Retina (tissue), 1 donor: ENCODE results near the gene SLC1A4.

Source experiments
- DNase-seq: peaks from one replicate; pipeline ENCODE4 v3.0.0-alpha.2; 2016

The SLC1A4 gene

DNA sequence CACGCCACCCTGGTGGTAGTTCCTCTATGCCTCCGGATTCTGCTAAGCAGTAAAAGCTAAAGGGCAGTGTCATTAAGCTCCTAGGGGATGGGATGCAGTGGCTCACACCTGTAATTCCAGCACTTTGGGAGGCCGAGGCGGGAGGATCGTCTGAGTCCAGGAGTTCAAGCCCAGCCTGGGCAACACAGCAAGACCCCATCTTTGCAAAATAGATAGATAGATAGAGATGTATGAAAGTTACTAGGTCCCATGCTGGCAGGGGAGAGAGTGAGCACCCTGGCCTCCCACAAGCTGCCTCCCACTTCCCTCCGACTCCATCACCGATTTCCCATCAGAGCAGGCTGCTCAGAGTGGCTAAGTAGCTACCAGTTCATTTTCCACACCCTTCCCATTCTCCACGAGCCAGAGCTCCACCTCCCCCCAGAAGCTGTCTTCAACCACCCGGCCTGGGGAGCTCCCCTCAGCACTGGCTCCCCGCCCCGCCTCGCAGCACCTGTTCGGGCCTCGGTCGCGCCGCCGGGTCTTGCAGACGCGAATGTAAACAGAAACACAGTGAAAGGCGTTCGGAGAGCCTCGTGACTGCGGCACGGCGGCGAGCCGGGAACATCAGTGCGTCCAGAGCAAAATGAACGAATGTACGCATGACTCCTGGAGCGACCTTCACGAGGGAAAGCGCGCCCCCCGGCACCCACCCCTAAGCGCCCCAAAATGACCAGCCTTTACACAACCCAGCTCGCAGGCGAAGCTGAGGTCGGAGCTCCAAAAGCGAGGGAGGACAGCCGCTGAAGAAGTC is 66.4 kb downstream of the SLC1A4 start:
- no peak for DNase-seq

DNA sequence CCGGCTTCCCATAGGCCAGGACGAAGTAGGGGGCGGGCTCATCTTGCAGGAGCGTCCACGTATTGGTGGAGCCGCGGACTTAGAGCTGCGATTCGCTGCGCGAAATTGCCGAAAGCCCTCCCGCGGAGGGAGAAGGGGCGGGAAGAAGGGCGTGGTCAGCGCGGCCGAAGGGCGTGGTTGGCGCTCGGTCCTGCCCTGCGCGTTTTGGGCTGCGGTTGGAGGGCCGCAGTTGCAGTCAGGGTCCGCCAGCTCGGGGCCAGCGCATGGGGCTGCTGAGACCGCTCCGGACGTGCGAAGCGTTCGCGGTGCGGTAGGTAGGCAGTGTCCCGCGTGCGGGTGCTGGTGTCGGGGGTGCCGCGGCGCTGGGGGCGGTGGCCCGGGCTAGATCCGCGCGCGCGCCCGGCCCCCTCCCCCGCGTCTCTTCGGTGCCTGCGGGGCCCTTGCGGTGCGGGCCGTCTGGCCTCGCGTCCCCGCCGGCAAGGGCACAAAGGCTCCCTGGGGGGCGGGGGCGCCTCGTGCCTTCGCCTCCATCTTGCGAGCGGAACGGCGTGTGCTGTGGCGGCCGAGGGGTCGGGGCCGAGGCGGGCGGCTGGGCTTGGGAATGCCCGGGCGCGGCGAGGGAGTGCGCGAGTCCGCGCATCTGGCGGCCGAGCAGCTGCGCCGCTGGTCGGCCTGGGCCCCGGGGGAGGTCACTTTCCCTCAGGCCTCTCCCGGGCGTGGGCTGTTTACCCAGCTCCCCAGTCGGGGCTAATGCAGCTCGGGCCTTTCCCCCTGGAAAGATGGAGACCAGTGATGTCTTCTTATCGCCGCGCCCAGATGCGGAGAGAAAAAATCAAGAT is 67.2 kb downstream of the SLC1A4 start, which contains the start of gene CEP68:
Gene CEP68 (plus strand): TSS at position 202 of the 839 bp plus-strand sequence. CDS start 13,029 bp downstream, outside the sequence.
- peak; percentile 99 for DNase-seq

DNA sequence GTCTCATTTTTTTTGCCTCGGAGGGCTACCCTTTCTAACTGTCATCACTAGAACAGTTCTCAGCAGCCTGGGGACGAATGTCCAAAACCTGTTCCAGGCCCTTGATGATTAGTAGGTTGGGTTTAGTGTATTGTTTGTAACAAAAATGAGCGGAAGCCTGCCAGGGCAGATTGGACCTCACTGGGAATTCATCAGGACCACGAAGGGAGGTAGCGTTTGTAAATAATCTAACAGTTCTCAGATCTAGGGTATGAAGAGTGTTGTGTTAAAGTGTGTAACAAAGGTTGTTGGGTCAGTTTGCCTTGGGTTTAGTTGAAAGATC is 67.8 kb downstream of the SLC1A4 start:
- DNase-seq = no peak

DNA sequence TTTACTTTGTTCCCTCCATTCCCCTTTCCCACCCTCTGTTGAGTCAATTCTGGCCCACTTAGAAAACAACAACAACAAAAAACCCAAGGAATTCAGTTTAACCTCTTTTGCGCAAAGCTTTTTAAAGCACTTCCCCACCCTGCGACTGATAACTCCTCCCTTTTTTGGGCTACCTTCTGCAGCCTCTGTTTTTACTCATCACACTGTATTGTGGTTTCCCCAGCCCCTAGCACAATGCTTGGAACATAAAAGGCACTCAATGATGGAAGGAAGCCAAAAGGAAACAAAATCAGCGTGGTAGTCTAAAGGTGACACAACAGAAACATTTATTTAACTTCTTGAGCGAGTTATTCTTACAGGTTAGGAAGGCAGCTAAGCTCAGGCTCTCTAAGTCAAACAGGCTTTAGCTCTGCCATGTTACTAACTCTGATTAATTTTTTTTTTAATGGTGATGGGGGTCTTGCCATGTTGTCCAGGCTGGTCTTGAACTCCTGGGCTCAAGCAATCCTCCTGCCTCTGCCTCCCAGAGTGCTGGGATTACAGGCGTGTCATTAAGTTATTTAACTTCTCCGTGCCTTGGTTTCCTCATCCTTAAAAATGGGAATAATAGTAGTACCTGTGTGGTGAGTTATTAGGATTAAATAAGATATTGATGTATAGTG is 68.3 kb downstream of the SLC1A4 start:
- DNase-seq = no peak

DNA sequence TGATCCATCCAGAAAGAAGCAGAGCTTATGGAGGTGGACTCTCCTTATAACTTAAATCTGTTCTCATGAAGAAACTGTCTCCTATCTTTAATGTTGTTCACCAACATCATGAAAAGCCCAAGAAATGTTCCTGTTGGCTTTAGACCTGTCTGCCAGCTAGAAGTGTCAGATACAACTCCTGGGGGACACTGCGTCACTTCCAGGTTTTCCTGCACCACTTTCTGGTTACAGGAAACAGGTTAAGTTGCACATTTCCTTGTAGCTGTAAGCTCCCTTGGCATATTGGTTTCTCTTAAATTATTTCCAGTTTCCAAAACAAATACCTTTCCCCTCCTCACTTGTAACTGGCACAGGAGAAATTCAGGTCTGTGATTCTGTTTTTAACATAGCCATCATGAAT is 69.9 kb downstream of the SLC1A4 start:
- no peak for DNase-seq

DNA sequence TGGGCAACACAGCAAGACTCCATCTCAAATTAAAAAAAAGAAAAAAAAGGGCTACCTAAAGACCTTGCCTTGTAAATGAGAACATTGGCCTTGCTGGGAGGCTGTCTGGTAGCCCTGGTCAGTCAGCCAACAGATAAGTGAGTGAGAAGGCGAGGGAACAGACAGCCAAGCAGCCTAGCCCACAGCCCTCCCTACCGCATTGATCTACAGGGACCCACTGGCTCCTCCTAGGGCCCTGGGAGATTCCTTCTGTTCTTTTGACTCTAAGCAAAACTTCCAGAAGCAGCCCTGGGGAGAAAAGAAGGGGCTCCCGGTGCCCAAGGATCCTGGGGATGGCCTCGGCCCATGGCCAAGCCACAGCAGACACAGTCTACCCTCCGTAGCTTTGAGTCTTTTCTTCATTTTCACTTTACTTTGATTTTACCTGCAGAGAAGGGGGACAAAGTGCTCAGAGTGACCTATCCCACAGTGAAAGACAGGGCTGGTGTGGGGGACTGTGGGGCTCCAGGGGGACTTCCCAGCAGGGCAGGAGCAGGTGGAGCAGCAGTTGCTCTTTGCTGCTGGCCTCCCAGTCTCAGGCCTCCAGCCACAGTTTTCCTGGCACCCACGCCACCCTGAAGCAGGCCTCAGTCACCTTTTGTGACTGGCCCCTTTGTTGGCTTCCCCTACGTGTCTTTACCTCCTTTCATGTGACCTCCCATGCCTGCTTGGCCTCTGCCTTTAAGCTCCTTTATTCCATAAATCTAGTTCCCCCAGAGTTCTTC is 72.1 kb downstream of the SLC1A4 start:
- DNase-seq = no peak

DNA sequence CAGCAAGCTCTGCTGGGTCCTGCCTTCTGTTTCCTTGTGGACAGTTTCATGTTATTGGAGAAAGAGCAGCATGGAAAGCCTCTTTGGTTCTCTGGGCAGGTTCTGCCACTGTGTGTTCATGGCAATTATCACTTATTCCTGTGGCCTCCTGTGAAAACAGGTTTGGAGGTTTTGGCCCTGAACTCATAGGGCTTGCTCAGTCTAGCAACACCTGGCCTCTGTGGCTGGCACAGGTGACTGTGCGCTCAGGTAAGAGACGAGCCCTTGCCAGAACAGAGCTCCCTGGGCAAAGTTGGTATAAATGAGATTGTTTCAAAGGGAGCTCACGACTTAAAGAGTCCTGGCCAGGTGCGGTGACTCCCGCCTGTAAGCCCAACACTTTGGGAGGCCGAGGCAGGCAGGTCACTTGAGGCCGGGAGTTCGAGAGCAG is 72.7 kb downstream of the SLC1A4 start:
- DNase-seq = no peak

DNA sequence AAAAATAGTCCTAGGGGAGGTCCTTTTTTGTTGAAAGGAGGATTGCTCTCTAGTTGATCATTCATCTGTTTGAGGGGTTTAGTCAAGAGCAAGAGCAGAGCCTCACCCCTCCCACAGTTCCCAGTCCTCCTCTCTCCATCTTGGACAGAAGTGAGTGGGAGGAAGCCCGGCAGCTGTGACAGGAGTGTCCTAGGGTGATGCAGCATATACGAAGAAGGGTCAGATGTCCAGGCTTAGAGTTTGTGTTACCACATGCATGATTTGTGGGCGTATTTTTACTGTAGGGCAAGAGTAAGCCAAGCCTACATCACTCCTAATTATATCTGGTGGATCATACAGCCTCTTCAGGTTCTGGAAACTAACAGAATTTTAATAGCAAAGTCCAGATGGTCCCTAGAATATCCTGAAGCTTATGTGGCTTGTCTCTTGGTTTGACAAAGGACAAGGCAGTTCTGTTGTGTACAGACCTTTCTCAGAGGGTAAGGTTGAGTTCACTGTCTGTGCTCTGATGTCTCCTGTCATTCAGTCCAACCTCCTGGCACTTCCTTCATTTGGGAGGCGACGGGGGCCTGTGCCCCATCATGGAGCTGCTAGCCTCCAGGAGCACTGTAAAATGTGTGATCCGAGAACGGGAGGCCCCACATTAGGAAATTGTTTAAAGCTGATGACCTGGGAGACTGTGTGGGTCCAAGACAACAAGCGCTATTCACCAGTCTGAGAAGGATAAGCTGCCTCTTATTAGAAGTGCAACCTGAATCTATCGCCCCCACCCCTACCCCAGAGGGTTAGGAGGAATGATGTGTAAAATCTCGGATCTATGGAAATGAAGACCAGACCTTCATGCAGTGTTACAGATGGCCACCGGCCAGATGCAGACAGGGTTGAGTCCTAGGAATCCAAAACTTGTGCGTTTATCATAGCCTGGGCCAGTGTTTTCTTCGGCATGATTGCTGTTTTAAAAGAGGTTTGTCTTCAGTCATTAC is 73.9 kb downstream of the SLC1A4 start:
- DNase-seq = no peak

DNA sequence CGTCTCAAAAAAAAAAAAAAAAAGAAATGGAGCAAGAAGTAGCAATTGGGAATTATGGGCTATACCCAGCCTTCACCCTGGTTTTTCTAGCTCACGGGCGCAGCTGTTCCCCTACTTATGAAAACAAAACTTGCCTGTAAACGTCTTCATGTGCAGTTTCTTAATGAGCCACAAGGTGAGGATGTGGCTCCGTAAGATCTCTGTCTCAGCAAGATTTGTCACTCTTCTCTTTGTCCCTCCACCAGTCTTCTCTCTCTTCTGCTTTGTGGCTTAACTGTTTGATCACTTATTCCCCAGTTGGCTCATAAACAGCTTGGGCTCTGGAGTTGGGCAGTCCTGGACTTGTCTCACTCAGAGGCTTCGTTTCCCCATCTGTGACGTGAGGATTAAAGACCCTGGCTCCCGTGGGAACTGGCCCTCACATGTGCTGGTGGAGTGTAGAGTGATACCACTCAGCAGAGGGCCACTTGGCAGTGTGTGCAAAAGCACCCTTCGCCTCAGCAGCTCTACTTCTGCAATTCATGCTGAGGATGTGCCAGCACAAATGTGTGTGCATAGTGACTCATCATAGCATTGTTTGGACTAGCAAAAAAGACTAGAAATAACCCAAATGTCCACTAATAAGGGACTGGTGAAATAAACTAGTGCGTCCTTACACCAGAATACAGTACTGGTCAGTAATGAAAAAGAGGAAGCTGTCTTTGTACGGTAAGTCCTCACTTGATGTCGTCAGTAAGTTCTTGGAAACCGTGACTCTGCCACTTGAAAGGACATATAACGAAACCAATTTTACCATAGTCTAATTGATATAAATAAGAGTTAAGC is 75.7 kb downstream of the SLC1A4 start:
- peak; percentile 57 for DNase-seq

DNA sequence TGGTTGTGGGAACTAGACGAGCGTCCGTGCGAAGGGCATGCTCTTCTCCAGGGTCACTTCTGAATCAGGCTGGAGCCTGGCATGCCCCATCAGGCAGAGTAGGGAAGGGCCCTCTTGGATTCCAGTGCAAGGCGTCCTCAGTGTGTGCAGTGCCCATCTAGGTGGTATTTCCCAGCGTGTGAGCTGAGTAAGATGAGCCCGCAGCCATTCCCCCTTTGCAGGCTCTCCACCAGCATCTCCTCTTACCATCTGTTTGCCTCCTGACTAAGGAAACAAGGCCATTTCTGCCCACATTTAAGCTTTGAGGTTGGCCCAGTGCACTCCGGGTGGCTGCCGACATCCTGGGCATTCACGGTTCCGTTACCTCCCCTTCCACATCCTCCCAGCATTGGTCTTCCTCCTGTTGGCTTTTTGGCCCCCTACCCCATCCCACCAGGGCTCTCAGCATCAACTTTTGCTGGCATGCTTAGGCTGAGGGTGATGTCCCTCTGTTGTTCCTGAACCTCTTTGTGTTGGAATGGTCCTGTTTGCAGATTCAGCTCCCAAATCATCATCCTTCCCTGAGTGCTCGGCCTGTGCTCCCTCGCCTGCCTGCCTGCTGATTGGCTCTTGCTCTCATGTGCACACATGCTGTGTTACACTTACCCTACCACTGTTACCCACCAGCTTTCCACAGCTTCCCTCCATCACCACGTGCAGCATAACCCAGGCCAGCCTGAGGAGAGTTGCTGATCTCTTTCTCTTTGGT is 78.8 kb downstream of the SLC1A4 start:
- DNase-seq = no peak

DNA sequence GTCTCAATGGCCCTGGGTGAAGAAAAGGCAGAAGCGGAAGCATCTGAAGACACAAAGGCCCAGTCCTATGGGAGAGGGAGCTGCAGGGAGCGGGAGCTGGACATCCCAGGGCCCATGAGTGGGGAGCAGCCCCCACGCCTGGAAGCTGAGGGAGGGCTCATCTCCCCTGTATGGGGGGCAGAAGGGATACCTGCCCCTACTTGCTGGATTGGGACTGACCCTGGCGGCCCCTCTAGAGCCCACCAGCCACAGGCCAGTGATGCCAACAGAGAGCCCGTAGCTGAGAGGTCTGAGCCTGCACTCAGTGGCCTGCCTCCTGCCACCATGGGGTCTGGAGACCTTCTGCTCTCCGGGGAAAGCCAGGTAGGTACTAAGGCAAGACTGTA is 80.2 kb downstream of the SLC1A4 start:
- DNase-seq = no peak

DNA sequence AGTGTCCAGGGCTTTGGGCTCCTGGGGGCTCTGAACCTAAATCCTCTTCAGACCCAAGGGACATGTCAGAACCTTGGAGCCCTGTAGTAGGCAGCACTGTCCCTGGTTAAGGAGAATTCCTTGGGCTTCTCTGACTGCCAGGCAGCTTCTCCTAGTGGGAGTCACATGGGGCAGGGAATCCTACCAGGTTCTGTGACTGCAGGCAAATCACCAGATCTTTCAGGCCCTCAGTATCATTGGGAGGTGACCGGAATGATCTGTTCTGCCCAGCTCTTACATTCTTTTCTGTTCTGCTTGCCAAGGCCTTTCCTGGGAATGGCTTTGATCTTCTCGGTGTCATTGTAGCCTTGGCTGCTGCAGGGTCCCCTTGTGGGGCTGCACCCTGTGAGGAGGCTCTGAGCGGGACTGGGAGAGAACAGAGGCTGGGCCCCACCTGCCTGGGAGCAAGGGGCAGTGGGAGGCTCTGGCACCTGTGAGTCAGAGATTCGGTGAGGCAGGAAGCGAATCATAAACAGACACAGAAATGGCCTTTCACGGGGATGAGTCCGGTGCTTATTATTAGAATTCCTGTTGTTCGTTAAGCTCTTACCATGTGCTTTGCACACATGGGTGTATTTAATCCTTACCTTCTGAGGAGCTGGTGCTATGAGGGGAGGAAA is 81.1 kb downstream of the SLC1A4 start:
- no peak for DNase-seq

DNA sequence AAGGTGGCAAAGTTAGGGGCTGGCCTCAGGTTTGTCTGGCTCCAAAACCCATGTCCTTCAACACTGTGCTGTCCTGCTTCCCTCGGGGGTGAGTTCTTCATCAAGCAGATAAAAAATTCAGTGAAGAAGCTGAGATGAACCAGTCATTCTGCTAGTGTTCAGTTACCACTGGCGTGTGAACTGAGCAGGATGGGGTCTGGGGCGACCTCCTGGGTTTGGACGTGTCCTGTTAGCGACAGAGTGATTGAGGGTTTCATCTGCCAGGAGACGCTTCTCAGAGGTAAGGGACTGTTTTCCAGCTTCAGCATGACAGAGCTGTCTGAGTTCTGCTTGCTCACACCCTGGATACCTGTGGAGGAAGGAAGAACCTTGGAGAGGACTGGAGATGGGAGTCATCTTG is 81.7 kb downstream of the SLC1A4 start:
- DNase-seq = no peak

DNA sequence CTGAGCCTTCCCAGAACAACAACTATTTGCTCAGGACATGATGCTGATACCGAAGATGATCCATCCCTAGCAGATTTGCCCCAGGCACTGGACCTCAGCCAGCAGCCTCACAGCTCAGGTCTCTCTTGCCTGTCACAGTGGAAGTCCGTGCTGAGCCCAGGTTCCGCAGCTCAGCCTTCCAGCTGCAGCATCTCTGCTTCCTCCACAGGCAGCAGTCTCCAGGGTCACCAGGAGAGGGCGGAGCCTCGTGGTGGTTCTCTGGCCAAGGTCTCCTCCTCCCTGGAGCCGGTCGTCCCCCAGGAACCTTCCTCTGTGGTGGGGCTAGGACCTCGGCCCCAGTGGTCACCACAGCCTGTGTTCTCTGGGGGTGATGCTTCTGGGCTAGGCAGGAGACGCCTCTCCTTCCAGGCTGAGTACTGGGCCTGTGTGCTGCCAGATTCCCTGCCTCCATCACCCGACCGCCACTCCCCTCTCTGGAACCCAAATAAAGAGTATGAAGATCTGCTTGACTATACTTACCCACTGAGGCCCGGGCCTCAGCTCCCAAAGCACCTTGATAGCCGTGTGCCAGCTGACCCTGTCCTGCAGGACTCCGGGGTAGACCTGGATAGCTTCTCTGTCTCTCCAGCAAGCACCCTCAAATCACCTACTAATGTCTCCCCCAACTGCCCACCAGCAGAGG is 82.4 kb downstream of the SLC1A4 start:
- DNase-seq = peak; percentile 2

DNA sequence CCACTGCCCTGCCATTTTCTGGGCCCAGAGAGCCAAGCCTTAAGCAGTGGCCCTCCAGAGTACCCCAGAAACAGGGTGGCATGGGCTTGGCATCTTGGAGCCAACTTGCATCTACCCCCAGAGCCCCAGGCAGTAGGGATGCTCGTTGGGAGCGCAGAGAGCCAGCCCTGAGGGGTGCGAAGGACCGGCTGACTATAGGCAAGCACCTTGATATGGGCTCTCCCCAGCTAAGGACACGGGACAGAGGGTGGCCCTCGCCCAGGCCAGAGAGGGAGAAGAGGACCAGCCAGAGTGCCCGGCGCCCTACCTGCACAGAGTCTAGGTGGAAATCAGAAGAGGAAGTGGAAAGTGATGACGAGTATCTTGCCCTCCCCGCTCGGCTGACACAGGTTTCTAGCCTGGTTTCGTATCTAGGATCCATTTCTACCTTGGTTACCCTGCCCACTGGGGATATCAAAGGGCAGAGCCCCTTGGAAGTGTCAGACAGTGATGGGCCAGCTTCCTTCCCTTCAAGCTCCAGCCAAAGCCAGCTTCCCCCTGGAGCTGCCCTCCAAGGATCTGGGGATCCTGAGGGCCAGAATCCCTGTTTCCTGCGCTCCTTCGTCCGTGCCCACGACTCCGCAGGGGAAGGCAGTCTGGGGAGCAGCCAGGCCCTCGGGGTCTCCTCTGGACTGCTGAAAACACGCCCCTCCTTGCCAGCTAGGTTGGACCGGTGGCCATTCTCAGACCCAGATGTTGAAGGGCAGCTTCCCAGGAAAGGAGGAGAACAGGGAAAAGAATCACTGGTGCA is 83.2 kb downstream of the SLC1A4 start:
- no peak for DNase-seq
